Subcutaneous abdominal adipose tissue (tissue), 5 donors: ENCODE measurements around the gene EXD3.
"Not testable (repeated sequence)": the region's sequence is repeated elsewhere in the genome, so short reads cannot be mapped to it uniquely, and the experiment has no call there.

Source experiments
- H3K27ac ChIP-seq: one replicate; pipeline ENCODE4 v1.7.0; 2013; ENCODE audit warnings: low read depth, mild to moderate bottlenecking, inconsistent platforms, low read length, moderate library complexity
- H3K27me3 ChIP-seq, 5 donors: one replicate each; pipeline ENCODE4 v1.7.0; 2013; ENCODE audit warnings: low read length in 5 of 5, inconsistent platforms in 1 of 5; ENCODE audit not compliant: control insufficient read depth in 5 of 5, insufficient read depth in 4 of 5
- H3K36me3 ChIP-seq, 5 donors: one replicate each; pipeline ENCODE4 v1.7.0; 2013; ENCODE audit warnings: low read length in 5 of 5; ENCODE audit not compliant: control insufficient read depth in 5 of 5, insufficient read depth in 5 of 5
- H3K4me1 ChIP-seq, 5 donors: one replicate each; pipeline ENCODE4 v1.7.0; 2013; ENCODE audit warnings: low read length in 5 of 5, mild to moderate bottlenecking in 3 of 5, moderate library complexity in 1 of 5; ENCODE audit not compliant: control insufficient read depth in 5 of 5, insufficient read depth in 5 of 5
- H3K4me3 ChIP-seq, 5 donors: one replicate each; pipeline ENCODE4 v1.7.0; 2013; ENCODE audit warnings: low read length in 5 of 5, low read depth in 1 of 5
- H3K9ac ChIP-seq, 5 donors: one replicate each; pipeline ENCODE4 v1.7.0; 2013; ENCODE audit warnings: low read length in 5 of 5, mild to moderate bottlenecking in 4 of 5, moderate library complexity in 3 of 5
- H3K9me3 ChIP-seq, 5 donors: one replicate each; pipeline ENCODE4 v1.7.0; 2013; ENCODE audit warnings: low read length in 5 of 5; ENCODE audit not compliant: control insufficient read depth in 5 of 5
- donor health status: healthy.
- donor health status: healthy.
- donor health status: healthy.
- donor health status: healthy.
- donor health status: healthy.

Gene EXD3

DNA sequence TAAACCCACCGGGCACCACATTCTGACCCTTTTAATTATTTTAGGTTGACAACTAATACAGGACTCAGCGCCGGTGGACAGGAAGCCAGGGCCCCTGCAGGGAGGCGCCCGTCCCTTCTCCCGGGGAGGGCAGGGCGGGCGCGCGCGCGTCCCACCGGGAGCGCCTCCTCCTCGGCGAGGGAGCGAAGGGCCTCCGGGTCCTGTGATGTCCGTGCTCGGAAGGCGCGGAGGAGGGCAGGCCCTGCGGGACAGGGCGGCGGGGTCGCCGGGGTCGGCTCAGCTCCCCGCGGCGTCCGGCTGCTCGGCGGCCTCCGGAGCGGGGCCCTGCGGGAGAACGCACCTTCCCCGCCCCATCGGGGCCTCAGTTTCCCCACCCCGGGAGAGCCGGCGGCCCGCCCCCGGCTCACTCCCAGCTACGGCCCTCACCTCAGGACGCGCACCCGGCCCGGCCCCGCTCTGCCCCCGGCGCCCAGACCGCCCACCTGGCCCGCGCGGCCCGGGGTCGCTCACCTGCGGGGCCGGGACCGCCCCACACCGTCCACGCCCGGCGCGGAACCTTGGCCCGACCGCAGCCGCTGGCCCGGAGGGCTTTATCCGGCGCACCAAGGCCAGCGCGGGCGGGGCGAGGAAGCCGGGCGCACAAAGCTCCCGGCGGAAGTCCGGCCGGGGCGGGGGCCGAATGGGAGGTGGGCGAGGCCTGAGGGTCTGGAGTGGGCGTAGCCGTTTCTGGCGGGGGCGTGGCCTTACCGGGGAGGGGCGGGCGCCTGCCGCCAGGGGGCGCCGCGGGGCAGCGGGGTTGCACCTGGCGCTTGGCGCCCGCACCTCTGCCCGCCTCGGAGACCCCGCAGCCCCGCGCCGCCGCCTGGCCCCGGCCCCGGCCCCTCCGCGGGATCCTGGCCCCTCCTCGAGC lies at the start of gene EXD3, which contains the start of gene NOXA1:
Gene EXD3, minus strand, starts transcription at position 559 of the 910 bp plus-strand sequence. CDS start 27,805 bp downstream, outside the sequence.
Gene NOXA1, plus strand, starts transcription at position 790 of the 910 bp plus-strand sequence. CDS start 137 bp downstream, outside the sequence.
- H3K4me1 ChIP-seq = peaks cover 3 to 35% (median 28%) of the 10 kb centered on the region in 5 donors
- H3K36me3 ChIP-seq = no peaks in the 10 kb centered on the region
- H3K27ac ChIP-seq = peak within 1 kb of the TSS; percentile 37
- H3K9ac ChIP-seq = peak within 1 kb of the TSS; percentile 63 to 84 (median 77)
- no peaks in the 10 kb centered on the region for H3K27me3 ChIP-seq
- peak within 1 kb of the TSS; percentile 65 to 92 (median 82) for H3K4me3 ChIP-seq
- H3K9me3 ChIP-seq = no peaks in the 10 kb centered on the region

DNA sequence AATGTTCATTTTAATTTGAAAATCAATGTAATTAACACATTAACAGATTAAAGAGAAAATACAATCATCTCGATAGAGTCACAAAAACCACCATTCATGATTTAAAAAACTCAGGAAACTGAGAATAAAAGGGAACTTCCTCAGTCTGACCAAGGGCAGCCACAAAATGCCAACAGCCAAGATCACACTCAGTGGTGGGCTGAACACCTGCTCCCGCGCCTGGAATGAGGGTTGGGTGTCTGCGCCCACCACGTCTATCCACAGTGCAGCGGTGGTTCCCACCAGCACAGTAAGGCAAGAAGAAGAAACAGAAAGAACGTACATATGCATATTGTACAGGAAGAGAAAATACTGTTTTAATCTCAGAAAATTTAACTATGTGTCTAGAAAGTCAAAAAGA lies 47.8 kb upstream of the EXD3 start:
- Histone ChIP-seq H3K9me3 (peaks cover 0 to 5% (median 2%) of the 10 kb centered on the region in 5 donors), H3K27ac (no peak overlapping the region)

GRCh38 chr9:137467896-137468295 lies 44.9 kb upstream of the EXD3 start:
- no peak overlapping the region for H3K27ac ChIP-seq
- H3K4me1 ChIP-seq = peaks cover 0 to 3% (median 0%) of the 10 kb centered on the region in 5 donors
- no peaks in the 10 kb centered on the region for H3K9me3 ChIP-seq
- peaks cover 2 to 20% (median 9%) of the 10 kb centered on the region in 5 donors for H3K36me3 ChIP-seq
- H3K9ac ChIP-seq = no peak overlapping the region
- no peak overlapping the region for H3K4me3 ChIP-seq
- no peaks in the 10 kb centered on the region for H3K27me3 ChIP-seq

More for the DNA sequence above, 47.8 kb upstream of the EXD3 start:
- Histone ChIP-seq H3K4me1 (peaks cover 0 to 3% (median 0%) of the 10 kb centered on the region in 5 donors), H3K36me3 (peaks cover 3 to 6% (median 4%) of the 10 kb centered on the region in 5 donors), H3K4me3 (no peak overlapping the region), H3K27me3 (no peaks in the 10 kb centered on the region), H3K9ac (peak overlapping the region in 1 of 5 donors; percentile 5)

DNA sequence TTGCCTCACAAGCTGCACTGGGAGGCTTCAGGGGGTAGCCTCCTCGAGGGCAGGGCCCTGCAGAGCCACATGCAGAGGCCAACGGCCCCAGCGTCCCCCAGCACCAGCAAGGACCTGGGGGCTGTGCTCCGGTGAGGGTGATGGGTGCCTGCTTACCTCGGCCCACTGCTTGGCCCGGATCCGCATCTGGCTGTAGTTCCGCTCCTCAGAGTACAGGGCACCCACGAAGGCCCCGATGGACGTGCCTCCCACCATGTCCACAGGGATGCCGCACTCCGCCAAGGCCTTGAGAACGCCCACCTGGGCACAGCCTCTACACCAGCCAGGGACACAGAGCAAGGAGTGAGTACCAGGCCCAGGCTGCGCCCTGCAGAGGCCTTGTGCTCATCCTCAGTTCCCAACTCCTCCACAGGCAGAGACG lies 44.2 kb upstream of the EXD3 start:
- no peaks in the 10 kb centered on the region for H3K9me3 ChIP-seq
- no peak overlapping the region for H3K27ac ChIP-seq
- no peak overlapping the region for H3K9ac ChIP-seq
- H3K36me3 ChIP-seq = peaks cover 2 to 25% (median 12%) of the 10 kb centered on the region in 5 donors
- H3K4me3 ChIP-seq = no peak overlapping the region
- no peaks in the 10 kb centered on the region for H3K27me3 ChIP-seq
- peaks cover 0 to 3% (median 0%) of the 10 kb centered on the region in 5 donors for H3K4me1 ChIP-seq

- H3K4me1 ChIP-seq, H3K4me3 ChIP-seq, H3K27ac ChIP-seq, H3K27me3 ChIP-seq, H3K9me3 ChIP-seq, H3K9ac ChIP-seq: not testable (repeated sequence)
- H3K36me3 ChIP-seq = peaks cover 2 to 31% (median 12%) of the 10 kb centered on the region in 5 donors
Measured at GRCh38 chr9:137466389-137467085, 43.6 kb upstream of the EXD3 start.

- H3K36me3 ChIP-seq = peaks cover 2 to 37% (median 14%) of the 10 kb centered on the region in 5 donors
- H3K9me3 ChIP-seq = no peaks in the 10 kb centered on the region
- no peak overlapping the region for H3K9ac ChIP-seq
- H3K4me3 ChIP-seq = no peak overlapping the region
- H3K4me1 ChIP-seq = peaks cover 0 to 9% (median 0%) of the 10 kb centered on the region in 5 donors
- H3K27ac ChIP-seq = no peak overlapping the region
- no peaks in the 10 kb centered on the region for H3K27me3 ChIP-seq
Measured at GRCh38 chr9:137465720-137466388, 42.9 kb upstream of the EXD3 start.

DNA sequence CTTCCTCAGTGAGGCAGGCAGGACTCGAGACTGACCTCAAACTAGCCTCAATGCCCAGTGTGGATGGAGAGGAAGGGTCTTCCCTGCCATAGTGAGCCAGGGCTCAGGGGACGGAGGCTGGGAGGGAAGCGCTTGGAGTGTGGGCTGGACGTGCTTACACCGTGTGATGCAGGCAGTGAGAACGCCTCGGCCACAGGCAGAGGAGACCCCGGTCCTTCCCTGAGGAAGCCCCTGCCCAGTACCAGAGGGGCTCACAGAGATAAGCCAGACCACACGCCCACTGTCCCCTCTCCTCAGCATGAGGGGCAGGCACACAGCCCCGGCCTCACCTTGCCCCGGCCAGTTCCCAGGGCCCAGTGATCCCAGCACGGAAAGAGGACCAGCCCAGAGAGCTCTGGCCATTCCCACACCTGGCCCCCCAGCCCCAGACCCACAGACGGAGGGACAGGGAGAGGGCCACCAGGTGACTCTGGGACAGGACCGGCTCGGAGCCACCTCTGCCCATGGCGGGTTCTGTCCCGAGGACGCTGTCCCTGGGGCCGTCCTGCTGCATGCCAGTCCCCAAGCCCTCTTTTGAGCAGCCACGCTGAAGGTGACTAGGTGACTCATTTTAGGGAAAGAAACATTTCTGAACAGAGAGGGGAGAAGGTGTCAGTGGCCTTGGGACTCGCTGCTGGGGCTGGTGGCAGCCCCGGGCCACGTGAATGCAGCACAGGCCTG lies 42.2 kb upstream of the EXD3 start:
- no peak overlapping the region for H3K27ac ChIP-seq
- H3K4me3 ChIP-seq = no peak overlapping the region
- no peaks in the 10 kb centered on the region for H3K9me3 ChIP-seq
- peaks cover 2 to 40% (median 14%) of the 10 kb centered on the region in 5 donors for H3K36me3 ChIP-seq
- no peaks in the 10 kb centered on the region for H3K27me3 ChIP-seq
- no peak overlapping the region for H3K9ac ChIP-seq
- peaks cover 0 to 7% (median under 1%) of the 10 kb centered on the region in 5 donors for H3K4me1 ChIP-seq

- no peak overlapping the region for H3K27ac ChIP-seq
Measured at GRCh38 chr9:137464291-137464999, 41.5 kb upstream of the EXD3 start.

GRCh38 chr9:137463931-137464290 lies 40.9 kb upstream of the EXD3 start:
- H3K36me3 ChIP-seq = peaks cover under 1 to 40% (median 14%) of the 10 kb centered on the region in 5 donors
- H3K9me3 ChIP-seq = no peaks in the 10 kb centered on the region
- H3K4me1 ChIP-seq = peaks cover 0 to 14% (median 9%) of the 10 kb centered on the region in 5 donors
- H3K9ac ChIP-seq = no peak overlapping the region
- H3K4me3 ChIP-seq = no peak overlapping the region
- no peaks in the 10 kb centered on the region for H3K27me3 ChIP-seq
- no peak overlapping the region for H3K27ac ChIP-seq

More at GRCh38 chr9:137464291-137464999, 41.5 kb upstream of the EXD3 start:
- peaks cover 0 to 12% (median 7%) of the 10 kb centered on the region in 5 donors for H3K4me1 ChIP-seq
- H3K9me3 ChIP-seq = no peaks in the 10 kb centered on the region
- no peaks in the 10 kb centered on the region for H3K27me3 ChIP-seq
- no peak overlapping the region for H3K9ac ChIP-seq
- peaks cover 2 to 40% (median 14%) of the 10 kb centered on the region in 5 donors for H3K36me3 ChIP-seq
- H3K4me3 ChIP-seq = no peak overlapping the region
